Activated naive CD4-positive, alpha-beta T cell treated with anti-CD3 and anti-CD28 coated beads, Interleukin-2, amount 50 U/mL, for 72 hours (primary cell): Measurements from ENCODE around the gene CUTC. TPM values are rescaled to one million over a fixed set of nuclear protein-coding genes. Genes with fewer than 3 reads are reported as not detected.

Source experiments
- ATAC-seq, 2 donors: fragments of 150-1000 bp; cut with Tn5 transposase; 2 replicates each; pipeline ENCODE4 v1.10.0; 2021; ENCODE audit warnings: mild to moderate bottlenecking in 2 of 2, moderate library complexity in 2 of 2
- DNase-seq, 2 donors: peaks; one replicate each; pipeline ENCODE4 v3.0.0; 2021 to 2022; ENCODE audit warnings: low spot score in 2 of 2
- H3K27ac Mint-ChIP-seq, 2 donors: one replicate each; pipeline ENCODE4 v1.8.0; 2022; ENCODE audit warnings: mild to moderate bottlenecking in 2 of 2, mixed read lengths in 2 of 2
- H3K36me3 Mint-ChIP-seq, 2 donors: one replicate each; pipeline ENCODE4 v1.8.0; 2022; ENCODE audit warnings: mixed read lengths in 2 of 2
- H3K9me3 Mint-ChIP-seq, 2 donors: one replicate each; pipeline ENCODE4 v1.8.0; 2022; ENCODE audit warnings: mixed read lengths in 2 of 2
- total RNA-seq, 2 donors: library from RNA; stranded (reverse); gene quantifications; one replicate each; pipeline ENCODE4 v1.2.3, GENCODE V29; 2022

CUTC gene
- total RNA-seq, 2 donors from 2014 or later, result 25.7 to 33.5 TPM

DNA sequence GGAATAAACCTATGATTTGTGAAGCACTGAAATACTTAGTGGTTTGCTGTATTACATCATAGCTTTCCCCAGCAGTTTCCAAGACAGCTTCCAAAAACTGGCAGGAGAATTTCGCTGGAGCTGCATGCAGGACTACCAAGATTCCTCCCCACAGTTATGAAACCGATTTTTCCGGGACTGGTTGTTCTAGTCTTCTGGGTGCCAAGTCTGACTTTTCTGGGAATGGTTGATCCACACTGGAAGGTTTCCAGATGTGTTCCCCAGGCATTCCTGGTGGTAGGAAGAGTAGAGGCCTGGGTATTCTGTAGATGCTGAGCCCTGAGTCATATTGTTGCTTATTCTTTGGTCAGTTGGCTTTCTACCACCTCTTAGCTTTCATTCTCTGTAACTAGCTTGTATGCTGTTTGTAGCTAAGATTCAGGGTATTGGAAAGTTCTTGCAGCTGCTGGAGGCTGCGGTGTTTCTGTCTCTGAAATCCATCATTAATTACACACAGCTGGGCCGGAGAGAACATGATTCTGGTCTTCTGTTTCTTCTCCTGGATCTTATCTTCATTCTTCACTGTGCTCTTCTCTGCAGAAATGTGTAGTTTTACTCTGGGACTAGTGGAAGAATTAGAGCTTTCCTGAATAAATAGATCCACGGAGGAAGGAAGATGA lies 56.7 kb downstream of the CUTC start:
- H3K27ac Mint-ChIP-seq, result no peak overlapping the region
- H3K36me3 Mint-ChIP-seq, result peaks cover 0 to 13% of the 10 kb centered on the region in 2 donors
- DNase-seq, result no peak
- no peak for ATAC-seq
- H3K9me3 Mint-ChIP-seq, result no peaks in the 10 kb centered on the region

DNA sequence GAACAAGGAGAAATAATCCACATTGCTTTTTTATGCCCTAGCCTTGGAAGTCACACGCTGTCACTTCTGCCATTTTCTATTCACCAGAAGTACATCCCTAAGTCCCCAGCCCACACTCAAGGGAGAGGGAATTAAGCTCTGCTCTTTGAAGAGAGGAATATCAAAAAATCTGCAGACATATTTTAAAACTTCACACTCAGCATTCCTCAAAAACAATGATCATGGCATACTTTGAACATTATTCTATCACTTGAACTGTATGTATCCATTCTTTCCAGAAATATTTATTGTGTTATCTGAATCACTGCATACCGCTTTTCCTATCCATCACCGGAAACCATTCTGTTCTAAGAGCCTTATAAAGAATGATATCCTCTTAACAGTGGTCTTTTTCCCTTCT lies 59.8 kb downstream of the CUTC start:
- DNase-seq, result no peak
- Mint-ChIP-seq H3K36me3 (peaks cover 0 to 4% of the 10 kb centered on the region in 2 donors), H3K9me3 (no peaks in the 10 kb centered on the region), H3K27ac (no peak overlapping the region)
- ATAC-seq, result no peak

DNA sequence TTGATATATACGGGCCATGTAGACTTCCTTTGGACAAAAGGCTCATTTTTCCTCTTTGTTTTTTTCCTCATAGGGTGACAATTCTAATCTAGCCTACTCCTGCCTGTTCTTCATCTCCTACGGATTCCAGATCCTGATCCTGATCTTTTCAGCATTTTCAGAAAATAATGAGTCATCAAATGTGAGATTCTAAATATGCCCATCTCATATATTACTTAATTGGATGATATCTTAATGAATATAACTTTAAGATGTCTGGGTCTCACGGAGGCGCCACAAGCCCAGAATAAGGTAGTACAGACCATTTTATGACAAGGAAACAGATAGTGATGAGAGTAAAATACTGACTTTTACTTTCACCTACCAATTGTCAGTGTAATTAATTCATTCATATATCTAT lies 61.8 kb downstream of the CUTC start:
- DNase-seq, result no peak
- ATAC-seq, result no peak
- Mint-ChIP-seq H3K9me3 (no peaks in the 10 kb centered on the region), H3K36me3 (no peaks in the 10 kb centered on the region), H3K27ac (no peak overlapping the region)

DNA sequence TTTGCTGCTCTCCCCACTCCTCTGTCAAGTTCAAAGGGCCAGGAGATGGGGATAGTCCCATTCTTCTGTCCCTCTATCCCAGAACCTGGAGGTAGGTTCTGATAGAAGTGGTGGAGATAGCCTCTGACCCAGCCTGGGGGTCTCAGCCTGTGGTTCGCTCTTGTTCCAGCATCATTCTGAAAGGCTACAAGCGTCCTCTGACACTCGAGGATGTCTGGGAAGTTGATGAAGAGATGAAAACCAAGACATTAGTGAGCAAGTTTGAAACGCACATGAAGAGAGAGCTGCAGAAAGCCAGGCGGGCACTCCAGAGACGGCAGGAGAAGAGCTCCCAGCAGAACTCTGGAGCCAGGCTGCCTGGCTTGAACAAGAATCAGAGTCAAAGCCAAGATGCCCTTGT lies 64.9 kb downstream of the CUTC start:
- DNase-seq (no peak), ATAC-seq (no peak)
- H3K9me3 Mint-ChIP-seq, result no peaks in the 10 kb centered on the region
- no peaks in the 10 kb centered on the region for H3K36me3 Mint-ChIP-seq
- no peak overlapping the region for H3K27ac Mint-ChIP-seq

DNA sequence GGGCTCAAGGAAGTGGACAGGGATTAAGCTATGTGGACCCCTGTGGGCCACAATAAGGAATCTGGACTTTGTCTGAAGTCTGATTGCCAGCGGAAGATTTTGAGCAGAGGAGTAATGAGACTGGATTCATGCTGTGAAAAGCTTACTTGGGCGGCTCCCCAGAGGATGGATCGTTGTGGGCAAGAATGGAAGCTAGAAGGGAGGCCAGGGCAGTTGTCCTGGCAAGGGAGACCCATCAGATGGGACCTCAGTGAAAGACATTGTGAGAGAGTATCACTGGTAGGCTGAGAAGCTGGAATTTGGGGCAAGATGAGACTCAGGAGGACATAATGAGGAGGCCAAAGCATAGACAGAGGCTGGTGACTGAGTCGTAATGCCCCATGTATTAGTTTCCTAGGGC lies 66.0 kb downstream of the CUTC start:
- ATAC-seq (no peak), DNase-seq (no peak)
- Mint-ChIP-seq H3K27ac (no peak overlapping the region), H3K36me3 (no peaks in the 10 kb centered on the region), H3K9me3 (no peaks in the 10 kb centered on the region)

DNA sequence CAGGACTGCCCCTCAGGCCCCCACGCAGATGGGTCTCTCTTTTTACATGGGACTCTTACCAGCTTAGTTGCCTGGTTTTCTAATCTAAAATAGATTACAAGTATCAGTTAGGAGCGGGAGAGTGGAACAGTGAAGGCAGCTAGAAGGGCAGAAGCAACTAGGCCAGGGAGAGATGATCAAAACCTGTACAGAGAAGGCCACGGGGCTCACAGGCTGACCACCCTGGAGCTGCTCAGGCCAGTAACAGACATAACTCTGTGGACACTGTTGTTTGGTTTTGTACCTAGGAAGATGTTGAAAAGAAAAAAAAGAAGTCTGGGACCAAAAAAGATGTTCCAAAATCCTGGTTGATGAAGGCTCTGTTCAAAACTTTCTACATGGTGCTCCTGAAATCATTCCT lies 66.9 kb downstream of the CUTC start:
- ATAC-seq (no peak), DNase-seq (no peak)
- Mint-ChIP-seq H3K36me3 (no peaks in the 10 kb centered on the region), H3K9me3 (no peaks in the 10 kb centered on the region), H3K27ac (peak overlapping the region in 1 of 2 donors; percentile 67)

DNA sequence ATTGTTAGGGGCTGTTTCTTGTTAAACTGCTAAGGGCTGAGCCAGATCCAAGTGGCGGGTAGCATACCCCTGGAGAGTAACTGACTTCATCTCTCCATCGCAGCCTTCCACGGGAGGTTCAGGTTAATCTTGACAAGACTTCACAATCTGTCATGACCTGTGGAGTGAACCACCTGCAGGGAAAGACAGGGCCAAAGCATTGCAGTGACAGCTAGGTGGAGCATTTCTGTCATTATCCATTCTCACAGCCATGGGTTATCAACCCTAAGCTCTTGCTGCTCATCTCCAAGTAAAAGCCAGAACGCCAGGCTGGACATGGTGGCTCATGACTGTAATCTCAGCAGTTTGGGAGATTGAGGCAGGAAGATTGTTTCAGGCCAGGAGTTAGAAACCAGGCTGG lies 67.6 kb downstream of the CUTC start:
- ATAC-seq, result no peak
- no peaks in the 10 kb centered on the region for H3K36me3 Mint-ChIP-seq
- H3K27ac Mint-ChIP-seq, result no peak overlapping the region
- DNase-seq, result no peak
- no peaks in the 10 kb centered on the region for H3K9me3 Mint-ChIP-seq

DNA sequence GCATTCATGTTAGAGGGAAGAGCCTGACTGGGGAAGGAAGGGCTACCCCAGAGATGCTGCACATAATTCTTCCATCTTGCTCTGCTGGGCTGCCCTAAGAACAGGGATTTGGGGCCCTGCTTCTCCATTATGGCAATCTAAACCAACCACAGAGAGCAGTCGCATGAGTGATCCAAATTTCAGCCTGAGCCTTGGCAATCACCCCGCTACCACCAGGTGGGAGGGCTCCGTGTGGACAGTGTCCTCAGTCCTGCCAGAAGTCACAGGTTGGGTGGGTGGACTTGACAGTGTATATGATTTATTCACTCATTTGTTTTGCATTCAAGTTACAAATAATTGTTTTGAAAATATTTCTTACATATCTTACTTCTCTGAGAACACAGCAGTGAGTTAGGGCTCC lies 72.4 kb downstream of the CUTC start:
- Mint-ChIP-seq H3K36me3 (no peaks in the 10 kb centered on the region), H3K27ac (peak overlapping the region in 1 of 2 donors; percentile 3), H3K9me3 (no peaks in the 10 kb centered on the region)
- no peak for ATAC-seq
- no peak for DNase-seq

DNA sequence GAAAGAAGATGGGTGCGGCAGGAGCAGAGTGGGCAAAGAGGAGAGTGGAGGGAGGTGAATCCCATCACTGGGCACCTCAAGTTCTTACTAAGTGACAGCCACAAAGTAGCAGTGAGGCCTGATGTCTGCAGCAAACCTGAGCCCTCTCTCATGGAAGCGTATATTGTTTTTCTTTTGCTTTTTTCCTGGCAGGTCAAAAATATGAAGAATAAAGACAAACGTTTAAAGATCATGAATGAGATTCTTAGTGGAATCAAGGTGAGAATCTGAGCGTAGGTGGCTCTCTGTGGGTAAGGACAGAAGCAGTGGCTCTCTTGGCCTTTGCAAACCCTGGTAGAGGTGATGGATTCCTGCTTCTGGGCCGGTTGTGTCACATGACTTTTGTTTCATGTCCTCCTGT lies 73.2 kb downstream of the CUTC start:
- DNase-seq (no peak), ATAC-seq (no peak)
- peak overlapping the region; percentile 3 to 9 for H3K27ac Mint-ChIP-seq
- H3K36me3 Mint-ChIP-seq, result no peaks in the 10 kb centered on the region
- no peaks in the 10 kb centered on the region for H3K9me3 Mint-ChIP-seq

Other genes starting within 250 kb of the CUTC start
- gene NKX2-3, start 199.3 kb upstream of the CUTC start, total RNA-seq, result not detected
- 10 to 100 TPM; 68.6 to 75.0 TPM for gene SLC25A28, start 111.8 kb upstream of the CUTC start, total RNA-seq
- 1 to 10 TPM; 2.9 to 3.3 TPM for gene ENTPD7, start 72.7 kb upstream of the CUTC start, total RNA-seq
- 10 to 100 TPM; 44.4 to 56.1 TPM for gene COX15, start 107 bp upstream of the CUTC start, total RNA-seq
- 1 to 10 TPM; 1.2 TPM for gene ABCC2, start 50.4 kb downstream of the CUTC start, total RNA-seq